SKM-1 (cell line): Measurements from ENCODE around the gene TBL1X.
"Not testable (repeated sequence)": the region's sequence is repeated elsewhere in the genome, so short reads cannot be mapped to it uniquely, and the experiment has no call there.

Experiments used
- DNase-seq: peaks from one replicate; lab custom pipeline; 2025; ENCODE audit not compliant: unreplicated experiment; lab: John Stamatoyannopoulos, UW

Gene TBL1X

GRCh38 chrX:9458516-9459078, 6.3 kb upstream of the TBL1X start:
- DNase-seq, result no peak

GRCh38 chrX:9459186-9459748, 5.6 kb upstream of the TBL1X start:
- DNase-seq, result no peak

- no peak for DNase-seq
Measured at GRCh38 chrX:9461087-9461486, 3.8 kb upstream of the TBL1X start.

DNA sequence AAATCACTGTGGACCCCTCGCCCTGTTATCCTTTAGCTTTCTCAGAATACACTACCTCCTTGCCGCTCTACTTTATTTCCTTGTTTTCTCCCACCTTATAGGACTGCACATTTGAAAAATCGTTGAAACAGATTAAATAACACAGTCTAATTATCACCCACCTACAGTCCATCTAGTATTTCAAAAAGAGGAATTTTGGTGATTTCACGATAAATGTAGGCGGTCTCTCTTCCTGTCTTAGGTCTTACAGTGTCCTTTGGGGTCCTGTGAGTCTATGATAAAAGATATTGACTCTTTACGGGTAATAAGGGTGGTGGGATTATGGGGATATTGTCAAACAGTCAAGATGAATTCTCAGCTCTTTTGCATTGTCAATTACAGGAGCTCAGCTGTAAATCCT, 2.4 kb upstream of the TBL1X start:
- no peak for DNase-seq

DNA sequence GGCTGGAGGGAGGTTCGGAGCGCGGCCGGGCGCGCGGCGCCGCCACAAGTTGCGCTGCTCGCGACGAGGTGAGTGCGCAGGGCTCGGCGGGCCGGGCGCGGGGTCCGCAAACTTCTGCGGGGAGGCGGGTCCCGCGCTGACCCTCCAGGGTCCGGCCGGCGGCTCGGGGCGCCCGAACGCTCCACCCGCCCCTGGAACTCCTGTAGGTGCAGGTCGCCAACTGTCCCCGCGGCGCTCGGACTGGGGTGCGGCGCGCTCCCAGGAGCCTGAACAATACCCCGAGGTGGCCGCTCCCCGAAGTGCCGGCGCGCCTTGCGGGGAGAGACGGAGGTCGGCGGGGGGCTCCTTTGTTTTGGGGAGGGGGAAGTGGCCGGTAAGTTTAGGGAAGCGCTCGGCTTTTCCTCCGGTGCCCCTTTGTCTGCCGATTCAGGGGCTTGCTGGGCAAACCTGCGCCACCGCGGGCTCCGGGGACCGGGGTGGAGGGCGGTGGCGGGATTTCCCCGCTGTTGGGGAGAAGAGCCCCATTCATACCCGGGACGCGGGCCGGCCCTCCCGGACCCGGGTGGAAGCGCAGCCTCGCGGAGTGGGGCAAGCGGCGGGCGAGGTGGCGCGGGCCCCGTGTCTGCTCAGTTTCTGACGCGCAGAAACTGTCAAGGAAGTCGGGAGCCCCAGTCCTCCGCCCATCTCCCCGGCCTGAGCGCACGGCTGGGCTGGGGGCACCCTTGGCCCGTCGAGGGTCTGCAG, 694 bp downstream of the TBL1X start:
- DNase-seq, result no peak

GRCh38 chrX:9466124-9466495, 1.3 kb downstream of the TBL1X start:
- no peak for DNase-seq

DNA sequence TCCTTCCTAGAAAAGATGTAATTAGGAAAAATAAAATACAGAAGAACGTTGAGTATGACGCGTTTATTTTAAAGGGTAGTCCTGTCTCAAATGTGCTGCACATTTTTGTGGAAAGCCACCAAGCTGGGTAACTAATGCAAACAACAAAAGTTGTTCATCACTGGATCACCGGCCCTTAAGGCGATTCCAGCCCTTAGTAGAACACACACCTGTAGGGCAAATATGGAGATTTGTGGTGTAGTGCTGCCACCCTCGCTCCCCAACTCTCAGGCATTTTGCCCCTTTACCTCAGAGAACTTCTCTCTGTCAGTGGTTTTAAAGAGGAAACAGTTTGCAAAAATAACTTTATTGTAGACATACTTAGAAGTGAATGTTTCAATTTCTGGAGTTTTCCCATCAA, 1.9 kb downstream of the TBL1X start:
- no peak for DNase-seq

DNA sequence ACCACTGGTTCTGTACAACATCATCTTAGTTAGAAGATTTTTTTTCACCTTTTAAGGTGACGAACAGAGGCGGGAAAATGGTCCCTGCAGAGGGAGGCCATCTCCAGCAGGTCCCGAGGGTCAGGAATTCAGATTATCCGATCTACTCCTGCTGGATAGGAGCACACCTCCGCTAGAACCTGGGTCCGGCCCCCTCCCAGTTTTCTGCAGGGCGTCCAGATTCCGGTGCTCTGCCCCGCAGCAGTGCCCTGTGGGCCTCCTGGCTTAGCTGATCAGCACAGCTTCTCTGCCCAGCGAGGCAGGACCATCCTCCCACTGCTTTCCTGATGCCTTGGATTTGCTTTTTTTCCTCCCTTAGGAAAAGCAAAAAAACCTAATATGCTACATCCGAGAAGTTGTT, 2.3 kb downstream of the TBL1X start:
- no peak for DNase-seq

DNA sequence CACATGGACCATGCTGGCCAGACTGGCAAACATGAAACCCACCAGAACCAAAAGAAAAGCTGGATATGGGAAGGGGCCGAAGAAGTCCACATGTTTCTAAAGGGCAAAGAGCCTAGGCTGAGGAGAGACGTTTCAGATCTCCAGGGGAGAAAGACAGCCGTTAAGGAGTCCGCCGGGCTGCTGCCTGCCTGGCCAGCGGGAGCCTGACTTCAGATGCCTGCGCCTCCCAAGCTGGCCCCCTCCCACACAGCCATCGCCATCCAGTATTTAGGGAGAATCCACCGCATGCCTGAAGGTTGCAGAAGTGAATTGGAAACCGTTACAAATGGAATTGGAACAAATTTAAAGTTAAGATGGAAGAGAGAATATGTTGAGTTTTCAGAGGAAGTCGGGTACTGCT, 2.9 kb downstream of the TBL1X start:
- DNase-seq, result no peak

DNA sequence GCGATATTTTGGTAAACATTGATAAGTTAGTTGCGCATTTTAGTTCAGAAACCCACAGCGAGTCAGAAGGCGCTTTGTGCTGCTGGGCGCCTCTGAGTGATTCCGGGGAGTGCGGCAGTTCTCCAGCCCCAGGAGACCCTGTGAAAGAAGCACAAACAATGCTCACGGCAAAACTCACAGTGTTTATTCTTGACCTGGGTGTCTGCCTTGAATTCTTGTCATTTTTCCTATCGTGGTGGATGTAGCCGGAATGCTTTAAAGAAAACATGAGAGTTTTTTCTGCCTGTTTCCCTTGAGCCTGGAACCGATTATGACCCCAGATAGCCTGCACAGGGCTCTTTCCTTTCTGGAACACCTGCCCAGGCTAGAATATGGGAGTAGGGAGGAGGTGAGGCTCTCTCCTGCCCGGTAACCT, 6.7 kb downstream of the TBL1X start:
- no peak for DNase-seq

DNA sequence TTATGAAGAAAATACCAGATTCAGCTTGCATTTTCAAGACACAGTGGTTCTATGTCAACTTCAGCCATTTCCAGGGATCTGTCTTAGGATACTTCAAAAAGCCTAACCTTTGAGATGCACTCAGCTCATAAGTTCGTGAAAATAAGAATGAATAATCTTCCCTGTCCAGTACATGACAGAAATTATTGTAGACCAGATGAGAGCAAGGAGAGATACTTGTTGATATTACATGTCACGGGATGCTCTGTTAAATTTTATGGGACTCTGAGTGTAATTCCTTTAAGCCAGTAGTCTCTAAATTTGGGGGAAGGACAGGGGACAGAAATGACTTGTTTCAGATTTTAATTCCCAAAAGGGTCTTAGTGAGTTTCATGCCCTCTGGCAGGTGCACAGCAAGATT, 8.8 kb downstream of the TBL1X start:
- DNase-seq, result no peak

GRCh38 chrX:9475417-9475816, 10.6 kb downstream of the TBL1X start:
- not testable (repeated sequence) for DNase-seq

GRCh38 chrX:9475984-9476383, 11.1 kb downstream of the TBL1X start:
- no peak for DNase-seq

DNA sequence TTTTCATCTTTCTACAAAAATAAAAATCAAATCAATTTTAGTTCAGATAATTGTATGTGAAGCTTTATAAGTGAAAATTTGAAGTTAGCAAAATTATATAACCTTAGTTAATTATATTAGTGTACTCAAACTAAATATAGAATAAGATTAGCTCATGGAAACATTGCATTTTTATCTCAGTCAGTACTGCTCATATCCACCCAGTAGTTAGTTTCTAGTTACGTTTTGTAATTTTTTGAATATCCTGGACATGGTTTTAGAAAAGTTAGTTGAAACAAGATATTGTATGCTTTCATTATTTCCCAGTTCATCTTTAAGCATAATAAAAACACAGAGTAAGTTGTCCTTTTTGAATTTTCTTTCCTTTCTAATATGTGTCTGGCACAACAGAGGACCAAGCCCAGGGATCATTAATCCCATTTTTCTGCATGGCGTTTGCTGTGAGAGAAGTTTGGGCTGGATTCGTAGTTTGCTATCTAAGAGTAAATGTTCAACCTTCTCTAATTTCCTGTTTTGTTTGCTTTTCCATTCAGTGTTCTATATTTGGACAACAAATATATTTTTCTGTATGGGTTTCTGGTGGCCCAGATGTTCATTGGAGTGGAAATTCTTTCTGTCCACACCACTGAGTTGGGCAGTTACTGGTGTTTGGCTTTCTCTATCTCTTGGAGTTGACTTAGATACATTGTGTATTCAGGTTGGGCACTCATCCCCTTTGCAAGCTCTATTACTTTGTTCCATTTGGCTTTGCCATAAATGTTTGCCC, 12.1 kb downstream of the TBL1X start:
- no peak for DNase-seq

DNA sequence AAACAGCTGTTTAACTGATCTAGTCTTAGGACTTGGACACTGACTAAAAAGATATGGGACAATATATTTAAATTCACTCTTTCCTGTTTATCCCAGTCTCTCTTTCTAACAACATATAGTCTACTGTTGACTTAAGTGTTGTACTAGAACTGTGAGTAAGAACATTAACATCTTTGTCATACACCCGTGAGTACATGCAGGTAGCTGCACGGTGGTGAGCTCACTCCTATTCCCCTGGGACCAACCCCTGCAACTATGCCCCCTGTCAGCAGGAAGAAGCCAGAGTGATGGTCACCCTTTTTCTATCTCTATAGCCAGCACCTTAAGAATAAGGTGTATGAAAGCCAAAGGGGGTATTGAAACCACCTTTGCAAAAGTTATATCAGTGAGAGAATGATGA, 17.6 kb downstream of the TBL1X start:
- peak; percentile 4 for DNase-seq

GRCh38 chrX:9482837-9483236, 18.0 kb downstream of the TBL1X start:
- DNase-seq, result no peak

DNA sequence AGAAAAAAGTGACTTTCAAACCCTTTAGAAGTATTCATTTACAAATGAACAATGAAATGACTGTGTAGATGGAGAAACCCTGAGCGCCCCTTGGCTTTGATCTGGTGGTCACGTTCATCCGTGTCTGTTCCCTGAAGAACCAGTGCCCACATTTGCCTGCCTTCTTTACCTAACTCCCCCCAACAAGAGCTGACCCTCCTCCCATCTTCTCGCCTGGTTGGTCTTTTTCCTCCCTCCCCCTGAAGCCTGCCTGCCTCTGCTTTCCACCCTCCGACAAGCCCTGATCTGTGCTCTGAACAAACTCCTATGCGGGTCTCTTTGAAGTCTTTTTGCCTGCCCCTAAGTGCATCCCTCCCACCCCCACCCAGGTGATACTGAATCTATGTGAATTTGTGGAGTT, 18.5 kb downstream of the TBL1X start:
- DNase-seq, result no peak

DNA sequence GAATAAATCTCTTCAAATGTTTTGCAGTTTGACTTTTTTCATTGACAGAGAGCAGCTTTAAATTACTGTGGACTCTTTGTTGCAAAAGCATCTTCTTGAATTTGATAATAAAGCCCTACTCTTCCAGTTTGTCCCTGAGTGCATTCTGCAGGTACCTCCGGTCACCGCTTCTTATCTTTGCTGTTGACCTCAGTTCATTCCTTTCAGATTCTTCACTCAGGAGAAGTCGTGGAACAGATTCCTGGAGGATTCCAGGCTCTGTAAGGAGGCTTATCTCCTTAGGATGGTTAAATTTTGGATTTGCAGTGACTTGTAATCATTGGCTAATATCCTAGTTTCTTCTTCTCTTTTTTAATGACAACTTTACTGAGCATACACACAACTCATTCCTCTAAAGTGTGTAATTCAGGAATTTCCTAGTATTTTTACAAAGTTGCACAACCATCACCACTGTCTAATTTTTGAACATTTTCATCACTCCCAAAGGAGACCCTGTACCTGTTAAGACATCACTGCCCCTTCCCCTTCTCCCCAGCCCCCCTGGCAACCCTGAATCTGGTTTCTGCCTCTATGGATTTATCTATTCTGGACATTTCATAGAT, 22.0 kb downstream of the TBL1X start:
- no peak for DNase-seq

DNA sequence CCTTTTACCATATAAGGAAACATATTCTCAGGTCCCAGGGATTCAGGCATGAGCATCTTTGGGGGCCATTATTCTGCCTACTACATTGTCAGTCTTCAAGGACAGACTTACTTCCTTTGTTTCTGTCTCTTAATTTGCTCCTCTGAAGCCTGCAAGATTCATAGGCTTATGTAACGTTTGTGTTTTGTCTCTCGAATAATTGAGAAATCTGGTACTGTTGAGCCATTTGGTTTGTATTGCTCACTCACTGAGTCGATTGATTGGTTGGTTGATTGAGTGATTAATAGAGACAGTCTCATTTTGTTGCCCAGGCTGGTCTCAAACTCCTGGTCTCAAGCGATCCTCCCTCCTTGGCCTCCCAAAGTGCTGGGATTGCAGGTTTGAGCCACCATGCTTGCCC, 23.7 kb downstream of the TBL1X start:
- DNase-seq, result no peak

- no peak for DNase-seq
Measured at GRCh38 chrX:9489234-9489633, 24.4 kb downstream of the TBL1X start.

- no peak for DNase-seq
Measured at GRCh38 chrX:9492901-9493300, 28.0 kb downstream of the TBL1X start.

GRCh38 chrX:9493936-9494335, 29.1 kb downstream of the TBL1X start:
- no peak for DNase-seq
